Gastrocnemius medialis (tissue), 4 donors: Measurements from ENCODE around the gene LRRC49.

Experiments
- CTCF ChIP-seq, 5 experiments: fragments of 450-650 bp in 3 of 5; fragments of 200-600 bp in 2 of 5; sonication (generic) in 2 of 5; IDR thresholded peaks in 4 of 5; conservative IDR thresholded peaks in 1 of 5; 1 replicate in 4 of 5; 2 replicates in 1 of 5; pipeline ENCODE4 v1.5.1; 2016 to 2019; ENCODE audit warnings: antibody characterized with exemption in 5 of 5, mild to moderate bottlenecking in 3 of 5, moderate library complexity in 3 of 5
- POLR2A ChIP-seq, 2 donors: fragments of 450-650 bp; IDR thresholded peaks; one replicate each; pipeline ENCODE4 v1.6.1; 2017; ENCODE audit warnings: antibody characterized with exemption in 2 of 2, mild to moderate bottlenecking in 2 of 2, moderate library complexity in 2 of 2

- TF ChIP-seq CTCF (IDR thresholded peaks at IDR 0.05 in 4 of 5, conservative IDR thresholded peaks at IDR 0.05 in 1 of 5) (no peak), POLR2A (IDR thresholded peaks at IDR 0.05) (no peak)
These were observed 58.3 kb downstream of the LRRC49 start for GRCh38 chr15:70950953-70951352.
